ENCODE results near the gene EHMT1. TPM values are rescaled to one million over a fixed set of nuclear protein-coding genes. Genes with fewer than 3 reads are reported as not detected.
"Not testable (repeated sequence)": the region's sequence is repeated elsewhere in the genome, so short reads cannot be mapped to it uniquely, and the experiment has no call there.

The EHMT1 gene
- total RNA-seq, 1 experiment from 2014 or later = 38.4 TPM

GRCh38 chr9:137691646-137692351 is 73.0 kb downstream of the EHMT1 start:
- no peak for DNase-seq (ENCODE audit: low read depth)

- DNase-seq (ENCODE audit: low read depth) = no peak
These were observed 75.6 kb downstream of the EHMT1 start for GRCh38 chr9:137694236-137694959.

- DNase-seq (ENCODE audit: low read depth) = no peak
These were observed 76.4 kb downstream of the EHMT1 start for GRCh38 chr9:137694962-137695875.

- no peak for DNase-seq (ENCODE audit: low read depth)
These were observed 77.5 kb downstream of the EHMT1 start for GRCh38 chr9:137696136-137696925.

GRCh38 chr9:137697193-137697592 is 78.4 kb downstream of the EHMT1 start:
- DNase-seq (ENCODE audit: low read depth) = no peak

- DNase-seq (ENCODE audit: low read depth) = no peak
These were observed 79.0 kb downstream of the EHMT1 start for GRCh38 chr9:137697832-137698231.

- no peak for DNase-seq (ENCODE audit: low read depth)
These were observed 82.1 kb downstream of the EHMT1 start for GRCh38 chr9:137700911-137701310.

- DNase-seq (ENCODE audit: low read depth) = no peak
These were observed 84.0 kb downstream of the EHMT1 start for GRCh38 chr9:137702615-137703379.

- no peak for DNase-seq (ENCODE audit: low read depth)
These were observed 85.2 kb downstream of the EHMT1 start for GRCh38 chr9:137703842-137704508.

GRCh38 chr9:137705443-137705863 is 86.6 kb downstream of the EHMT1 start:
- DNase-seq (ENCODE audit: low read depth) = no peak

- no peak for DNase-seq (ENCODE audit: low read depth)
These were observed 87.1 kb downstream of the EHMT1 start for GRCh38 chr9:137705906-137706305.

GRCh38 chr9:137707361-137707760 is 88.6 kb downstream of the EHMT1 start:
- no peak for DNase-seq (ENCODE audit: low read depth)

- DNase-seq (ENCODE audit: low read depth) = no peak
These were observed 89.9 kb downstream of the EHMT1 start for GRCh38 chr9:137708590-137709284.

GRCh38 chr9:137709411-137710101 is 90.8 kb downstream of the EHMT1 start:
- DNase-seq (ENCODE audit: low read depth) = no peak

GRCh38 chr9:137710704-137711103 is 91.9 kb downstream of the EHMT1 start:
- DNase-seq (ENCODE audit: low read depth) = no peak

GRCh38 chr9:137711678-137712105 is 92.9 kb downstream of the EHMT1 start:
- DNase-seq (ENCODE audit: low read depth) = no peak

GRCh38 chr9:137715321-137715720 is 96.5 kb downstream of the EHMT1 start:
- no peak for DNase-seq (ENCODE audit: low read depth)

GRCh38 chr9:137715866-137716693 is 97.3 kb downstream of the EHMT1 start:
- DNase-seq (ENCODE audit: low read depth) = not testable (repeated sequence)

All from M059J (cell line).